Nucleus accumbens (tissue), 56 donors: ENCODE measurements around the gene BICRA.
A peak's percentile ranks its signal among the peaks of the same experiment; 100 is the strongest.

Experiments
- DNase-seq, 56 donors: peaks; one replicate each; lab custom pipeline; 2025; lab: John Stamatoyannopoulos, UW

The BICRA gene

DNA sequence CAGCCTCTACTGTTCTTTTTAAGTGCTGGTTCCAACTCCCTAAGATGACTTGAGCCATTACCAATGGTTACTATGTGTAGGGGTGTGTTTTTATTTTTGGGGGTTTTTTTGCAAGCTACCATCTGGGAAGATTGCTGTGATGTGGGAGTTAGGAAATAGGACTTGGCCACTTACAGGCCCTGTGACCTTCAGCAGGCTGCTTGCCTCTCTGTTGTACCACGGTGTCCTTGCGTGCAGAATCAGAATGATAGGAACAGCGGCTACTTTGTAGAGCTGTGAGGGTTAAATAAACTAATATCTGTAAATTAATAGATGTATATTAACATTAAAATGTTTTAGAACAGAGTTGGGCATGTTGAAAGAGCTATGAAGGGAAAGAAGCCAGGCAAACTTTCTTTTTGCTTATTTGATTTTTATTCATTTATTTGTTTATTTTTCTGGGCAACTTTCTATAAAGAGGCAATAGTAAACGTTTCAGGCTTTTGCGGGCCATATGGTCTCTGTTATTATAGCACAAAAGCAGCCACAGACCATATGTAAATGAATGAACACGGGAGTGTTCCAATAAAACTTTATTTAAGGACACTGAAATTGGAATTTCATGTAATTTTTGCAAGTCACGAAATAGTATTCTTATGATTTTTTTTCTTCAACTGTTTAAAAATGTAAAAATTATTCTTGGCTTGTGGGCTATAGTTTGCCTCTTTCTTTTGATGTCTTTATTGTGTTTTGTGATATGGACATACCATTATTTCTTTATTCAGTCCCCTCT is 77.9 kb downstream of the BICRA start:
- no peak for DNase-seq

DNA sequence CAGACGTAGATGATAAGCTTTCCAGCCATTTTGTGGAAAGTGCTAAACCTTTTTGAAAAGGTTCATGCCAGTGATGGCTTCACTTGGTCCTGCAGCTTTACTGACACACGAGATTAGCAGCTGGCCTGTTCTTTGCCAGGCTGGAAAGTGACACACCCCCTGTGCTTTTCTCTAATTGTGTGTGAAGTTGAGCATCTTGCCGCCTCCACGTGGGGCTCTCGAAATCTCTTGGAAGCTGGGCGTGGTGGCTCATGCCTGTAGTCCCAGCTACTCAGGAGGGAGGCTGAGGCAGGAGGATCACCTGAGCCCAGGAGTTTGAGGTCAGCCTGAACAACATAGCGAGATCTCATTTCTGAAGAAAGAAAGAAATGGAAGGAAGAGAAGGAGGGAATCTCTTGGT is 79.0 kb downstream of the BICRA start:
- no peak for DNase-seq

DNA sequence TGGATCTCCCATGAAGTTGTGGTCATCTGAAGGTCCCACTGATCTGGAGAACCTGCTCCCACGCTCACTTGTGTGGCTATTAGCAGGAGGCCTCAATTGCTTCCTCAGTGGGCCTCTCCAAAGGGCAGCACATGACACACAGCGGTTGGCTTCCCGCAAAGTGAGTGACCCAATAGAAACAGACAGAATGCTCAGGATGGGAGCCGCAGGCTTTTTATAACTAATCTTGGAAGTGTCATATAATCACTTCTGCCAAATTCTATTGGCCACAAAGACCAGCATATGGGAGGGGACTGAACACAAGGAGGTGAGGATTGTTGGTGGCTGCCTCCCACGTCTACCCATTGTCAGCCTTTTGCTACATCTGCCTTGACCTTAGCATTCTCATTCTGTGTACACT is 82.2 kb downstream of the BICRA start:
- no peak for DNase-seq

DNA sequence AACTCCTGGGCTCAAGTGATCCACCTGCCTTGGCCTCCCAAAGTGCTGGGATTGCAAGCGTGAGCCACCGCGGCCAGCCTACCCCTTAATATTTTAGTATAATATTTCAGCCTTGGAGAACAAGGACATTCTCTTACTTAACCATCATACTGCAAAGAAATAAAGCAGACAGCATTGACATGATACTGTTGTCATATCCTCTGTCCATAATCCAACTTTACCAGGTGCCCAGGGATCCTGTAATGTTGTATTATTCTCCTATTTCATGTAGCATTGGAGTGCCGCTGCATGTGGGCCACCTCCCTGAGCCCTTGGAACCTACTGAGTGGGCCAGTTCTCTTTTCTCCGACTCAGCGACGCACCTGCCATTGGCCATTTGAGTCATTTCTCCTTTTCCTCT is 82.8 kb downstream of the BICRA start:
- DNase-seq: no peak

DNA sequence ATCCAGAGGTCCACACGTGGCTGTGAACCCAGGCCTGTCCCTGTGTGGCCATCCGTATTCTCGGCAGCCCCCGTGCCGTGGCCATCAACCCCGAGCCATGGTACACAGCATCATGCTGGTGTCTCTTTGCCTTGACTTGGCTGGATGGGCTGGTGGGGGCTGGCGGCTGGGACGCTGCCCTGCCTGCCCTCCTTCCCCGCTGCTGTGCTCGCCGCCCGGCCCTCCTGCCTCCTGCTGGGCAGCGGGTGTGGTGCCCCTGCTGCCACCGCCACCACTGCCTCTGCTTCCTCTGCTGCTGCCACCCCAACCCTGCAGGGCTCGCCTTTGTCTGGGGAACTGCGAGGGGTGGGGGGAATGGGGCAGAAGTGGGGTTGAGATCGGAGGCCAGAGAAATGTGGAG is 84.6 kb downstream of the BICRA start:
- DNase-seq: no peak

DNA sequence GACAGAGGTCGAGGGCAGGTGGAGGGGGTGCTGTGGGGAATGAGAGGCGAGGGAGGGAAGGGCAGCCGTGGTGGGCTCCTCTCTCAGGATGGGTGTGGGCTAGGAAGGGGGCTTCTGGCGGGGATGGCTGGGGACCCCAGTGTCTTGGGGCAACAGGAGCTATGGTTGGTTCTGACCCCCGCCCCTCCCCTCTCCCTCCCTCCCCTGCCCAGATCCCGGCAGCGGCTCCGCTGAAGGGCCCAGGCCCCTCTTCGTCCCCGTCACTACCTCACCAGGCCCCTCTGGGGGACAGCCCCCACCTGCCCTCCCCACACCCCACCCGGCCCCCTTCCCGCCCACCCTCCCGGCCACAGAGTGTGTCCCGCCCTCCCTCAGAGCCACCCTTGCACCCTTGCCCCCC is 85.0 kb downstream of the BICRA start:
- no peak for DNase-seq

DNA sequence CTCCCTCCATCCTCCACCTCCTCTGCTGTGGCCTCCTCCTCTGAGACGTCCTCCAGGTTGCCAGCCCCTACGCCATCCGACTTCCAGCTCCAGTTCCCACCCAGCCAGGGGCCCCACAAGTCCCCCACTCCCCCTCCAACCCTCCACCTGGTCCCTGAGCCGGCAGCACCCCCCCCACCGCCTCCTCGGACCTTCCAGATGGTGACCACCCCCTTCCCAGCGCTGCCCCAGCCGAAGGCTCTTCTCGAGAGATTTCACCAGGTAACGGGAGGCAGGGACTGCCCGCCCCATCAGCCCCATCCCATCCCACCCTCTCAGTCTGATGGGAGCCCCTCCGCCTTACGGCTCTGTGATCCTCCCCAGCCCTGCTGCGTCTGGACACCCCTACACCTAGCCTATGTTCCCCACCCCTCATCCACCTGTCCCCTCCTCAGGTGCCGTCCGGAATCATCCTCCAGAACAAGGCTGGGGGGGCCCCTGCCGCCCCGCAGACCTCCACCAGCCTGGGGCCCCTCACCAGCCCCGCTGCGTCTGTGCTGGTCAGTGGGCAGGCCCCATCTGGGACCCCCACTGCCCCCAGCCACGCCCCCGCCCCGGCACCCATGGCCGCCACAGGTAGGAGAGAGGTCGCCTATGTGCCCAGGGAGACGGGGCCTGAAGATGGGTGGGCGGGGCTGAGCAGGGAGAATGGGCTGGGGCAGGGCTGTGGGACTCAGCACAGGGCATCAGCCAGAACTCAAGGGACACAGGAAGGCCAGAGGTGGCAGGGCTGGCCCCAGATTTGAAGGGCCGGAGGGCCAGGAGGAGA is 85.7 kb downstream of the BICRA start:
- no peak for DNase-seq

DNA sequence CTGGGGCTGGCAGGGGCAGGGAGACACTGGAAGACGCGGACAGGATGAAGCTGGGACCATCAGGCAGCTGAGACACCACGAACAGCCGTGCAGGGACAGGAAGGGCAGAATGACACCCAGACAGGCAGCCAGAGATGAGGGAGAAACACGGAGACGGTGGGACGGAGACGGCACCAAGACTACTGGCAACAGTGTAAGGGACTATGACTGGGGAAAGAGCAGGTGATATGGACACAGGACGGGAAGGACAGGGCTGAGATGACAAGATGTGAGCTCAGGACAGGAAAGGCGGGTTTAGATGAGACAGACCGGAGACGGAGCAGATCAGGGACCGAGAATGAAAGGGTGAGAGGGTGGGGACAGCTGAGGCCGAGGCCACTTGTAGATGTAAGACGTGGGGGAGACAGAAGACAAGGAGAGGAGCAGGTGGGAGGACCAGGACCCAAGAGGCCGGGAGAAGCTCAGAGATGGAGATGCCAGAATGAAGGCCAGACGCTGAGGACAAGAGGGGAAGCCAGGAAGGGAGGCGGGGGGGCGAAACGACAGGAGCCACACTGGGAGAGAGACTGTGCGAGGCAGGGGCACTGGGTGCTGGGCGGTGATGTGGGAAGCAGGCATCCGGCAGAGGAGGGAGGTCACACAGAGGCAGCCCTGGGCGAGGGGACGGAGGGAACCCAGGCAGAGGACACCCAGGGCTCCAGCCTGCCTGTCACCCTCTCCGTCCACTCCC is 86.8 kb downstream of the BICRA start:
- no peak for DNase-seq

DNA sequence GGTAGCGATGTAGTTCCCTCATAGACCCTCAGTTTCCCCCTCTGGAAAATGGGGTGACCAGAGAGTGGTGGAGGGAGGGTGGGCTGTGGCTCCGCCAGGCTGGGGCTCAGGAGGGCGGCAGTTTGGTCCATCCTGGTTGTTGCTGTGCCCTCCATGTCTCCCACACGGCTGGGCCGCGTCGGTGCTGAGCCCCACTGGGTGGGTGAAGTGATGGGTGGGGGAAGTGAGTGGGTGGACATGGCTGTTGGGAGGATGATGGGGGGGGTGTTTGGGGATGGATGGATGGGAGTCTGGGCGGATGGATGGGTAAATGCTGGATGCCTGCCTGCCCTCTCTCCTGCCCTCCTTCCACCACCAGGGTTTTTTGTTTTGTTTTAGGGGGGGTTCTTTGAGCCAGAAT is 87.7 kb downstream of the BICRA start:
- DNase-seq: no peak

DNA sequence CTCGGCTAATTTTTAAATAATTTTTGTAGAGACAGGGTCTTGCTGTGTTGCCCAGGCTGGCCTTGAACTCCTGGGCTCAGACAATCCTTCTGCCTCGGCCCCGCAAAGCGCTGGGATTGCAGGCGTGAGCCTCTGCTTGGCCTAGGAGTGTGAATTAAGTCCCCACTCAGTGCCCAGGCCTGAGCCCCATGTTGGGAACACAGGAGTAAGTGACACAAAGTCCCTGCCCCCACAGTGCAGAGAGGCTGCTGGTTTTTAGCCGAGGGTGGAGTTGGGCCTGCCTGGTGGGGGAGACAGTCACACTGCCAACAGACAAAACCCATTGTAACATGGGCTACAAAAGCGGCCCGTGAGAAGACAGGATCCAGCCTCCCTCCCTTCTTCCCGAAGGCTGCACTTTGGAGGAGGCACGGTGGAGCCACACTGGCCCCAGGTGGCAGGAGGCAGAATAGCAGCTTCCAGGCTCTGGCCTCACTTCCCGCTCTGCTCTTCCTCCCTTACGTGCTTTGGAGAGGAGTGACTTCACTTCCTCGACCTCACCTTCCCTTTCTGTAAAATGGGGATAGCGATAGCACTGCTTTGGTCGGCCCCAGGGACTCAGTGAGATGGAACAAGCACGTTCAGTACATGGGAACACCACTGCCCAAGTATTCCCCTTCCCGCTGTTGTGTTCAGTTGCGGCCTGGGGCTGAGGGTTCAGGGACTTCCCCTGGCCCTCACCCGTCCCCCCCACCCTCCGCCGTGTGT is 89.1 kb downstream of the BICRA start:
- DNase-seq: peak in 53 of 56 donors; percentile 29 to 88 (median 73)

DNA sequence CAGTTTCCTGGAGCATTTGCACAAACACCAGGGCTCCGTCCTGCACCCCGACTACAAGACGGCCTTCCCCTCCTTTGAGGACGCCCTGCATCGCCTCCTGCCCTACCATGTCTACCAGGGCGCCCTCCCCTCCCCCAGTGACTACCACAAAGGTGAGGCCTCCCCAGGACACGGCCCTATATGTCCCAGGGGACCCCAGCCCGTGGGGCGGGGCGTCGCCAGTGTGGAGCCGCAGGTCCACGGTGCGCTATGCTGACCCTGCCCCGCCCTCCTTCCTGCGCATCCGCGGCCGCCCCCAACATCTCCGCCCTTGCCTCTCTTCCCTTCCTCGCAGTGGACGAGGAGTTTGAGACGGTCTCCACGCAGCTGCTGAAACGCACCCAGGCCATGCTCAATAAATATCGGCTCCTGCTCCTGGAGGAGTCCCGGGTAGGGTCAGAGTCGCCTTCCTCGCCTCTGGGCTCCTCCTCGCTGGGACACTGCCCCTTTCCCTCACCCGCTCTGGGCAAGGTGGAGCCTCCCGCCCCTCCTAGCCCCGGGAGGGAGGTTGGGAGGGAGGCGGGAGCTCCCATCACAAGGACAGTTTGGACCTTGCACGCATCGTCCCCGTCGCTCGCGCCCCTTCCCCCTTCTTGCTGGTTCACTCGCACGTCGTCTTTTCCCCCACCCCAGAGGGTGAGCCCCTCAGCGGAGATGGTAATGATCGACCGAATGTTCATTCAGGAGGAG is 89.9 kb downstream of the BICRA start:
- no peak for DNase-seq

DNA sequence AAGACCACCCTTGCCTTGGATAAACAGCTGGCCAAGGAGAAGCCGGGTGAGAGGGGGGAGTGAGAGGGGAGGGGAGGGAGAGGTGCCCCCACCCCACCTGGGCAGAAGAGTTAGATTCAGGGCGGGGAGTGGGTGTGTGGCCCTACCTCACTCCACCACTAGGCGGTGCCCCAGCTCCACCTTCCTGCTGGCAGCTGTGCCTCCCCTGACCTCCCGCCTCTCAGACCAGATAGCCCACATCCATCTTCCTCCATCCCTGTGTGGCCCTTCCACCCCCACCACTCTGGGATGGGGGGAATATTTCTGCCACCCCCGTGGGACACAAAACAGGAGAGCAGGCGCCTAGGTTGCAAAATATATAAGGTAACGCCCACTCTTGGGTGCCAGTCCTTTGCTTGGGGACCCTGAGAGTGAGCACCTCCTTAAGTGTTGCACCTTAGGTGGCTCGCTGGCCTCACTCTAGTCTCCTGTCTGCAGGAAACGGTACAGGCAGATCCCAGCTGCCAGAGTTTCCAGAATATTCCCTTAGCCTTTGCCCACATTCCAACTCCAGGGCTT is 90.5 kb downstream of the BICRA start:
- DNase-seq: peak in 23 of 56 donors; percentile 1 to 49 (median 8)

DNA sequence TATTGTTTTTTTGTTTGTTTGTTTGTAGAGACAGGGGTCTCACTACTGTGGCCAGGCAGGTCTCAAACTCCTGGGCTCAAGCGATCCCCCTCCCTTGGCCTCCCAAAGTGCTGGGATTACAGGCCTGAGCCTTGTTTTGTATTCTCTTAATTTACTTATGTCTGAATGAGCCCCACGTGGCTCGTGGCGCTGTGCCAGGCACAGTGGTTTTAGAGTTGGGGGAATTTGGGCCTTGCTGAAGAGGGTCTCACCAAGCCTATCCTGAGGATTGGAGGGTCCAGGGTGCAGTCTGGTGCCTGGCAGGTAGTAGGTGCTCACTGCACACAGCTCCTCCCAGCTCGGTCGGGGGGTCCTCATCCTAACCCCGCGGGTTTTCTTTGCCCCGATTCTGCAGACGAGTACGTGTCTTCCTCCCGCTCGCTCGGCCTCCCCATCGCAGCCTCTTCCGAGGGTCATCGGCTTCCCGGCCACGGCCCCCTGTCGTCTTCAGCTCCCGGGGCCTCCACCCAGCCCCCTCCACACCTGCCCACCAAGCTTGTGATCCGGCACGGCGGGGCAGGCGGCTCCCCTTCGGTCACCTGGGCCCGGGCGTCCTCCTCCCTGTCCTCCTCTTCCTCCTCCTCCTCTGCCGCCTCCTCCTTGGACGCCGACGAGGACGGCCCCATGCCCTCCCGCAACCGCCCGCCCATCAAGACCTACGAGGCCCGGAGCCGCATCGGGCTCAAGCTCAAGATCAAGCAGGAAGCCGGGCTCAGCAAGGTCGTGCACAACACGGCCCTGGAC is 92.2 kb downstream of the BICRA start:
- no peak for DNase-seq

DNA sequence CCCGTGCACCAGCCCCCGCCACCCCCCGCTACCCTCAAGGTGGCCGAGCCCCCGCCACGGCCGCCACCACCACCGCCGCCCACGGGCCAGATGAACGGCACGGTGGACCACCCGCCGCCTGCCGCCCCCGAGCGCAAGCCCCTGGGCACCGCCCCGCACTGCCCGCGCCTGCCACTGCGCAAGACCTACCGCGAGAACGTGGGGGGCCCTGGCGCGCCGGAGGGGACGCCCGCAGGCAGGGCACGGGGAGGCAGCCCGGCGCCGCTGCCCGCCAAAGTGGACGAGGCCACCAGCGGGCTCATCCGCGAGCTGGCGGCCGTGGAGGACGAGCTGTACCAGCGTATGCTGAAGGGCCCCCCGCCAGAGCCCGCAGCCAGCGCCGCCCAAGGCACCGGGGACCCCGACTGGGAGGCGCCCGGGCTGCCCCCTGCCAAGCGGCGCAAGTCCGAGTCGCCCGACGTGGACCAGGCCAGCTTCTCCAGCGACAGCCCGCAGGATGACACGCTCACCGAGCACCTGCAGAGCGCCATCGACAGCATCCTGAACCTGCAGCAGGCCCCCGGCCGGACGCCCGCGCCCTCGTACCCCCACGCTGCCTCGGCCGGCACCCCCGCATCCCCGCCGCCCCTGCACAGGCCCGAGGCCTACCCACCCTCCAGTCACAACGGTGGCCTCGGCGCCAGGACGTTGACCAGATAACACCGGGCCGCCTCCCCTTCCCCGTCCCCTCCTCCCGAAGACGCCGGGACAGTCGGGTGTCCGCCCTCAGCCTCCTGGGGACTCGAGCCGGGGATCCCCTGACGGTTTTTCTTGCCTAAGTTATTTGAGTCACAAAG is 93.0 kb downstream of the BICRA start:
- no peak for DNase-seq

DNA sequence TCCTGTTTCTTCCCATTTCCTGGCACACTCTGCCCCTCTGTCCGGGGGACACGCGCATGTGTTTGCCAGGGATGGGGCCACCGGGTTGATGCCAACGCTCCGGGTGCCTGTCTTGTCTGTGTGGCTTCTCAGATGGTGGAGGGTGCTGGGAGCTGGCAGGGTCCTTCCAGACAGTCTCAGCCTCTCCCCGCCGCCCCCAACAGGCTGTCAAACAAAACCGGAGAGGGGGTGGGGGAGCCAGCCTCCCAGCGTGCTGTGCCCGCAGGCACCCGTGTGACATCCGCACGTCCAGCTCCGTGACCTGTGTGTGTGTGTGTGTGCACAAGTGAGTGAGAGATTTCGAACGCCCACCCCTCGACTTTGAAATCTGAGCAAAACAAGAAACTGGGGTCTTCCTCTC is 93.7 kb downstream of the BICRA start:
- DNase-seq: no peak

DNA sequence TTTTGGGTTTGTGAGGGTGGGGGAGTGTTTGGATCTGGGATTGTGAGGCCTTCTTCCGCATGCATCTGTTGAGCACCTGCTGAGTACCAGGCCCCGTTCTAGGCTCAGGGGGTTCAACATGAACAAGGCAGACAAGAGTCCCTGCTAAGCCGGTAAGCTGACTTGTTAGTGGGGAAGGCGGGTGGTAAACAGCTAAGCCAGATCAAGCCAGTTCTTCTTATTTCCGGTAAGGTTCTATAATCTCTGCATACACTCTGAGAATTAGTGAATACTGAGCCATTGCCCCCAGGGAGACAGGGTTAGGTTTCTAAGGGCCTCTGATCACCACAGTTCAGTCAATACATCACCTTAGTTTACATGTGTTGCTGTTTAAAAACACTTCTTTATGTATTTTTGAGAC is 94.4 kb downstream of the BICRA start:
- no peak for DNase-seq

DNA sequence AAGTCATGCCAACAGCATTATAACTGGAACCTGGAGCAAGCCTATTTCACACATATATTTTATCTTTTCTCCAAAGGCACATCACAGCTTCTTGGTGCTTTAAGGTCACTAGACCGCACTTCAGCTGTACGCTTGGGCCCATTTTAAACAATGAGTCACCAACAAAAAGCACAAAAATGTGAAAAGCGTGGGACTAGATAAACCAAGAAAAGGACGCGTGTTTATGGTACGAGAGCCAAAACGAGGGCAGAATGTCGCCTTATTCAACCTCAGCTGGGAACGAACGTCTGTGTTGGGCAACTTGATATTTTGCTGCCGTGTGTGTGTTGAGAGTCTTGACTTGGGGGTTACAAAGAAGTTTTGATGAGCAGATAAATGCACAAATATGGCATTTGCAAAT is 95.1 kb downstream of the BICRA start:
- no peak for DNase-seq

DNA sequence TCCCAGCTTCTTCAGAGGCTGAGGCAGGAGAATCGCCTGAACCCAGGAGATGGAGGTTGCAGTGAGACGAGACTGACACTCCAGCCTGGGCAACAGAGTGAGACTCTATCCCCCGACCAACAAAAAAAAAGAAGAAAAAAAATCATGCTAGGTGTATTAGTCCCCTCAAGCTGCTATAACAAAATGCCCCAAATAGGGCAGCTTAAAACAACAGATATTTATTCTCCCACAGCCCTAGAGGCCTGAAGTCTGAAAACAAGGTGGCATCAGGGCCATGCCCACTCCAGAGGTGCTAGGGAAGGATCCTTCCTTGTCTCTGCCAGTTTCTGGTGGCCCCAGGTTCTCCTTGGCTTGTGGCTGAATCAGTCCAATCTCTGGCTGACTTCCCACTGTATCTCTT is 95.7 kb downstream of the BICRA start:
- DNase-seq: no peak
